Chondrocyte (in vitro differentiated cells): ENCODE measurements around the gene CD52. TPM values are rescaled to one million over a fixed set of nuclear protein-coding genes. Genes with fewer than 3 reads are reported as not detected.

Experiments
- DNase-seq: peaks from one replicate; pipeline ENCODE4 v3.0.0; 2021; ENCODE audit warnings: mixed read lengths, low spot score
- H3K27ac Mint-ChIP-seq: one replicate; pipeline ENCODE4 v1.8.0; 2021; ENCODE audit warnings: mild to moderate bottlenecking, moderate library complexity, mixed read lengths; ENCODE audit not compliant: unreplicated experiment
- H3K27me3 Mint-ChIP-seq: 2 replicates; pipeline ENCODE4 v1.8.0; 2021; ENCODE audit warnings: low read depth, mixed read lengths
- H3K36me3 Mint-ChIP-seq: 2 replicates; pipeline ENCODE4 v1.8.0; 2021; ENCODE audit warnings: low read depth, mixed read lengths
- H3K4me1 Mint-ChIP-seq: 2 replicates; pipeline ENCODE4 v1.8.0; 2021; ENCODE audit warnings: low read depth, mild to moderate bottlenecking, mixed read lengths
- H3K4me3 Mint-ChIP-seq: one replicate; pipeline ENCODE4 v1.8.0; 2021; ENCODE audit warnings: mild to moderate bottlenecking, moderate library complexity, mixed read lengths; ENCODE audit not compliant: unreplicated experiment
- H3K9me3 Mint-ChIP-seq: 2 replicates; pipeline ENCODE4 v1.8.0; 2021; ENCODE audit warnings: low read depth, mixed read lengths
- CTCF ChIP-seq: fragments of 200-600 bp; sonication (generic); IDR thresholded peaks from 2 replicates; pipeline ENCODE4 v1.5.0; 2021; ENCODE audit warnings: antibody characterized with exemption, mild to moderate bottlenecking, moderate library complexity
- total RNA-seq: library from RNA; stranded (reverse); gene quantifications from 3 replicates; pipeline ENCODE4 v1.2.1, GENCODE V29; 2021

The CD52 gene
- total RNA-seq, 1 donor from 2014 or later = not detected

- no peaks in the 10 kb centered on the region for H3K36me3 Mint-ChIP-seq
- no peaks in the 10 kb centered on the region for H3K4me1 Mint-ChIP-seq
- H3K9me3 Mint-ChIP-seq = no peaks in the 10 kb centered on the region
- no peak for DNase-seq
- peaks cover 6% of the 10 kb centered on the region for H3K27me3 Mint-ChIP-seq
- no peak overlapping the region for H3K4me3 Mint-ChIP-seq
- TF ChIP-seq CTCF = no peak
- H3K27ac Mint-ChIP-seq = no peak overlapping the region
These were observed 35.6 kb downstream of the CD52 start for GRCh38 chr1:26353210-26353859.

DNA sequence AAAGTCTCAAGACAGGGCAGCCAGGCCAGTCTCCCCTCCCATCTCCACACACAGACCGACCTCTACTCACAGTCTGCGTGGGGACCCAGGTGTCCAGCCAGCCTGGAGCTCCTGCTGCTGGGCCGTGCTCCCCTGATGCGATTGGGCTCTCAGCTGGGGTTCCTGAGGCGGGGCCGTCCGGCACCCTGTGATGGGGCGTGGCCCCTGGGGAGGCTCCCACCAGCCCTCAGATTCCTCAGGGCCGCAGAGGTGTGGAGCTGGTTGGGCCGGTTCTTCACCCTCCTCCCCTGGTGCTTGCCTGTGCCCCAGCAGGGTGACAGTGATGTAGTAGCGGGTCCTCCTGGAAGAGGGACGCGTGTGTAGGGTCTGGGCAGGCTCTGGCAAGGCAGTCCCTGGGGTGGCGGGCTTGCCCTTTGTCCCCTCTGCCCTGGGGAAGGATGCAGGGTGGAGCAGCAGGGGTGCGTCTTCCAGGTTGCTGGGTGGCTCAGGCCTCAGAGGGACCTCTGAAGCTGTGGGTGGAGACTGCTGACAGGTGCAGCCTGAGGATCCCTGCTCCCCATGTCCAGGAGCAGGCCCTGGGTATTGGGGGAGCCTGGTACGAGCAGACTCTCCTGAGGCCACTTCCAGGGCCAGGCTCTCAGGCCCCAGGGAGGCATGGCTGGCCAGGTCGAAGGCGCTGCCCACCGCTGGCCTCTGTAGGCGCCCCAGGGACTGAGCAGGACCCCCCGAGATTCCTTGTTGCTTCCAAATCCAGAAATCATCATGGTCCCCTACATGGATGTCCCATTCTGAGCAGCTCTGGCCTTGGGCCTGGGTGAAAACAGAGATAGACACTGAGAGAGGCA is 36.4 kb downstream of the CD52 start, which contains the start of gene CRYBG2:
Gene CRYBG2 (minus strand): TSS at position 155 of the 845 bp plus-strand sequence. CDS start 7,473 bp downstream, outside the sequence.
- no peak for TF ChIP-seq CTCF
- Mint-ChIP-seq H3K9me3 (no peaks in the 10 kb centered on the region), H3K4me3 (no peak within 1 kb of the TSS), H3K27me3 (peaks cover 14% of the 10 kb centered on the region), H3K4me1 (no peaks in the 10 kb centered on the region), H3K27ac (no peak within 1 kb of the TSS), H3K36me3 (no peaks in the 10 kb centered on the region)
- DNase-seq = no peak

DNA sequence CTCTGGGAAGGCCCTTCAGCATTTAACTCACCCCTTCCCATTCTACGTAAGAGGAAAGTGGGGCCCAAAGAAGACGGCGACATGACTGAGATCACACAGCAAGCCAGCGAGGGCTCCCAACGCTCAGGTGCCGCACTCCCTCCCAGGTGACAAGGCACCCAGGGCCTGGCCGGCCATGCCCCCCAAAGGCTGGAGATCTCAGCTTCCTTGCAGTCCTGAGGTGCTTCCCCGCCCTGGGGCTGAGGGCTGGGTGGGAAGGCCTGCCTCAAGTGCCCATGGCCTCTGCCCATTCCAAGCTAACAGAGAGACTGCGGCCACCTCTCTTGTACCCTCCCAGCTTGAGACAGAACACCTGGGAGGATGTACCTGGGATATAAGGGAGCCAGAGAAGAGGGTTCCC is 37.2 kb downstream of the CD52 start:
- Mint-ChIP-seq H3K36me3 (no peaks in the 10 kb centered on the region), H3K27me3 (peaks cover 22% of the 10 kb centered on the region), H3K4me3 (no peak overlapping the region), H3K4me1 (no peaks in the 10 kb centered on the region), H3K9me3 (no peaks in the 10 kb centered on the region), H3K27ac (no peak overlapping the region)
- TF ChIP-seq CTCF = no peak
- no peak for DNase-seq

GRCh38 chr1:26356106-26356505 is 38.3 kb downstream of the CD52 start:
- H3K4me1 Mint-ChIP-seq = no peaks in the 10 kb centered on the region
- DNase-seq = no peak
- H3K27ac Mint-ChIP-seq = no peak overlapping the region
- H3K27me3 Mint-ChIP-seq = peaks cover 32% of the 10 kb centered on the region
- no peaks in the 10 kb centered on the region for H3K36me3 Mint-ChIP-seq
- H3K9me3 Mint-ChIP-seq = no peaks in the 10 kb centered on the region
- H3K4me3 Mint-ChIP-seq = no peak overlapping the region
- no peak for TF ChIP-seq CTCF

DNA sequence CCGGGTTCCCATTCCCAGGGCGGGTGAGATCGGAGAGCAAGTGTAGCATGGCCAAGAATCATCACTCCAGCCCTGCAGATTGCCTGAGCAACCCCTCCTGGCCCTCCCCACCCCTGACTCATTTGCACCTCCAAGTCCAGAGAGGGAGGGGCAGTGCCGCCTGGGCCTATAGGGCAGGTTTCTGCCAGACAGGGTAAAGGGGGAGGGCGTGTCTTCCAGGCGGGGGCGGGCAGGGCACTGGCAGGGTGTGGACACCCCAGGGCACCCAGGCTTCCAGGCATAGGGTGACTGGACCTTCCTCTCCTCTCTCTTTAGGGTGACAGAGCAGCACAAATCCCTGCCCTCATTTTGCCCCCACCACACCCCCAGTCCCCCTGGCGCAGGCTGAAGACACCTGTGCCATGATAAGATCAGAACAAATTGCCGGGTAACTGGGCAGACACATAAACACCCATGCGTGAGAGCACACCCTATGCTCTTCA is 39.4 kb downstream of the CD52 start:
- no peaks in the 10 kb centered on the region for H3K36me3 Mint-ChIP-seq
- no peak overlapping the region for H3K4me3 Mint-ChIP-seq
- no peaks in the 10 kb centered on the region for H3K4me1 Mint-ChIP-seq
- no peak for DNase-seq
- TF ChIP-seq CTCF = no peak
- H3K27ac Mint-ChIP-seq = no peak overlapping the region
- H3K27me3 Mint-ChIP-seq = peaks cover 36% of the 10 kb centered on the region
- no peaks in the 10 kb centered on the region for H3K9me3 Mint-ChIP-seq
